OCI-LY3 (cell line): ENCODE data around the gene ACTR1A.

ENCODE experiments used
- EZH2phosphoT487 ChIP-seq: fragments of 200-600 bp; shearing (Covaris generic); IDR thresholded peaks from 2 replicates; pipeline ENCODE4 v1.6.1; 2018; ENCODE audit warnings: antibody characterized with exemption, mixed run types, low read depth
- TF ChIP-seq, protein P1 (sequence below): fragments of 200-600, 300-600 bp; sonication (generic); IDR thresholded peaks from 2 replicates; pipeline ENCODE4 v1.5.1; 2014; ENCODE audit warnings: antibody characterized with exemption, low read length, low read depth

GRCh38 chr10:102479651-102480050, 22.9 kb downstream of the ACTR1A start:
- TF ChIP-seq EZH2phosphoT487, result no peak
- TF ChIP-seq, protein P1, sequence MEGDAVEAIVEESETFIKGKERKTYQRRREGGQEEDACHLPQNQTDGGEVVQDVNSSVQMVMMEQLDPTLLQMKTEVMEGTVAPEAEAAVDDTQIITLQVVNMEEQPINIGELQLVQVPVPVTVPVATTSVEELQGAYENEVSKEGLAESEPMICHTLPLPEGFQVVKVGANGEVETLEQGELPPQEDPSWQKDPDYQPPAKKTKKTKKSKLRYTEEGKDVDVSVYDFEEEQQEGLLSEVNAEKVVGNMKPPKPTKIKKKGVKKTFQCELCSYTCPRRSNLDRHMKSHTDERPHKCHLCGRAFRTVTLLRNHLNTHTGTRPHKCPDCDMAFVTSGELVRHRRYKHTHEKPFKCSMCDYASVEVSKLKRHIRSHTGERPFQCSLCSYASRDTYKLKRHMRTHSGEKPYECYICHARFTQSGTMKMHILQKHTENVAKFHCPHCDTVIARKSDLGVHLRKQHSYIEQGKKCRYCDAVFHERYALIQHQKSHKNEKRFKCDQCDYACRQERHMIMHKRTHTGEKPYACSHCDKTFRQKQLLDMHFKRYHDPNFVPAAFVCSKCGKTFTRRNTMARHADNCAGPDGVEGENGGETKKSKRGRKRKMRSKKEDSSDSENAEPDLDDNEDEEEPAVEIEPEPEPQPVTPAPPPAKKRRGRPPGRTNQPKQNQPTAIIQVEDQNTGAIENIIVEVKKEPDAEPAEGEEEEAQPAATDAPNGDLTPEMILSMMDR, result no peak
